Heart left ventricle (tissue), 13 donors: ENCODE measurements around the gene ZNF423.

ENCODE experiments used
- CTCF ChIP-seq, 12 donors: fragments of 200-600 bp; sonication (generic) in 4 of 12; IDR thresholded peaks; one replicate each; pipeline versions ENCODE4 v1.5.0 to v1.8.0; 2018 to 2022; ENCODE audit warnings: antibody characterized with exemption in 12 of 12, mild to moderate bottlenecking in 5 of 12
- POLR2A ChIP-seq, 2 donors: fragments of 450-650 bp; IDR thresholded peaks; one replicate each; pipeline ENCODE4 v1.6.1; 2017; ENCODE audit warnings: antibody characterized with exemption in 2 of 2, mild to moderate bottlenecking in 2 of 2, moderate library complexity in 2 of 2
- donor health status: ischemic (EF 13 %, LVEDD 7.1; RV severe dilation, severe dysfunction).
- donor health status: DM: no; HTN: yes; CAD: no.
- donor health status: DM: no; HTN: no; CAD: no.
- donor health status: ischemic (EF 25% LVEDD 6.9; RV normal size, moderate dysfunction).
- donor health status: ischemic (EF 25% LVEDD 5.7; RV mildly dilated, moderate dysfunction).
- donor health status: ischemic (EF 35%, LVEDD 5.7; RV mildly dilated, moderate dysfunction).
- donor health status: nonischemic (EF 11% LVEDD 7.7; RV severe dilation, severe dysfunction).
- donor health status: DM: yes; HTN: yes; CAD: no.
- donor health status: PGD.
- donor health status: ischemic (EF 29% LVEDD 5.4; RV normal size, mild dysfunction).
- donor health status: nonischemic (EF 23%, LVEDD 6.1; RV moderate dilation, normal function).

- no peak for TF ChIP-seq CTCF (IDR thresholded peaks at IDR 0.05)
- TF ChIP-seq POLR2A (IDR thresholded peaks at IDR 0.05) = no peak
Observed at GRCh38 chr16:49733313-49734009, 122.5 kb downstream of the ZNF423 start.
